Mesenchymal stem cell (in vitro differentiated cells and primary cell): ENCODE measurements around the gene ARHGAP15.

Experiments
- DNase-seq: peaks from one replicate; pipeline ENCODE4 v3.0.0-alpha.2; 2013
- H2AFZ ChIP-seq: one replicate; pipeline ENCODE4 v1.6.1; 2013; ENCODE audit warnings: low read depth, mild to moderate bottlenecking, control low read depth, inconsistent platforms, low read length, moderate library complexity
- H2AK5ac ChIP-seq: 2 replicates; pipeline ENCODE4 v1.6.1; 2013; ENCODE audit warnings: low read length, moderate library complexity, mild to moderate bottlenecking, inconsistent platforms; ENCODE audit not compliant: severe bottlenecking
- H2BK120ac ChIP-seq: one replicate; pipeline ENCODE4 v1.6.1; 2013; ENCODE audit warnings: low read depth, mild to moderate bottlenecking, inconsistent platforms, low read length, moderate library complexity
- H2BK12ac ChIP-seq, 2 experiments: one replicate each; pipeline ENCODE4 v1.6.1; 2013; ENCODE audit warnings: inconsistent platforms in 2 of 2, low read length in 2 of 2, mild to moderate bottlenecking in 2 of 2, moderate library complexity in 2 of 2, control low read depth in 1 of 2
- H2BK15ac ChIP-seq: one replicate; pipeline ENCODE4 v1.6.1; 2013; ENCODE audit warnings: mild to moderate bottlenecking, low read depth, inconsistent platforms; ENCODE audit not compliant: poor library complexity, severe bottlenecking
- H2BK5ac ChIP-seq: 2 replicates; pipeline ENCODE4 v1.6.1; 2013; ENCODE audit warnings: low read depth, mild to moderate bottlenecking, low read length, control low read depth, inconsistent platforms; ENCODE audit not compliant: poor library complexity, severe bottlenecking
- H3K14ac ChIP-seq, 2 experiments: one replicate each; pipeline ENCODE4 v1.6.1; 2013; ENCODE audit warnings: inconsistent platforms in 2 of 2, low read length in 2 of 2, control low read depth in 1 of 2, mild to moderate bottlenecking in 1 of 2, moderate library complexity in 1 of 2
- H3K18ac ChIP-seq, 2 experiments: one replicate each; pipeline ENCODE4 v1.6.1; 2013; ENCODE audit warnings: inconsistent platforms in 2 of 2, low read length in 2 of 2, control low read depth in 1 of 2, low read depth in 1 of 2, mild to moderate bottlenecking in 1 of 2
- H3K23ac ChIP-seq, 2 experiments: one replicate each; pipeline ENCODE4 v1.6.1; 2013; ENCODE audit warnings: inconsistent platforms in 2 of 2, low read length in 2 of 2, mild to moderate bottlenecking in 2 of 2, moderate library complexity in 2 of 2, control low read depth in 1 of 2
- H3K27ac ChIP-seq: 2 replicates; pipeline ENCODE4 v1.5.1; 2013; ENCODE audit warnings: mild to moderate bottlenecking, moderate library complexity, low read length, control low read depth, inconsistent platforms; ENCODE audit not compliant: poor library complexity, severe bottlenecking
- H3K27me3 ChIP-seq, 2 experiments: 2 replicates each; pipeline versions ENCODE4 v1.6.1 to v1.7.0; 2013; ENCODE audit warnings: low read length in 2 of 2, mild to moderate bottlenecking in 2 of 2, moderate library complexity in 2 of 2, control low read depth in 1 of 2, inconsistent platforms in 1 of 2; ENCODE audit not compliant: control insufficient read depth in 1 of 2, insufficient read depth in 1 of 2
- H3K36me3 ChIP-seq, 2 experiments: 2 replicates each; pipeline versions ENCODE4 v1.6.1 to v1.7.0; 2013; ENCODE audit warnings: low read length in 2 of 2, control low read depth in 1 of 2, inconsistent platforms in 1 of 2, low read depth in 1 of 2, mild to moderate bottlenecking in 1 of 2; ENCODE audit not compliant: insufficient read depth in 2 of 2, control insufficient read depth in 1 of 2
- H3K4ac ChIP-seq, 2 experiments: one replicate each; pipeline ENCODE4 v1.6.1; 2013; ENCODE audit warnings: inconsistent platforms in 2 of 2, low read length in 2 of 2, mild to moderate bottlenecking in 2 of 2, moderate library complexity in 2 of 2, control low read depth in 1 of 2, low read depth in 1 of 2
- H3K4me1 ChIP-seq: 2 replicates; pipeline ENCODE4 v1.6.1; 2013; ENCODE audit warnings: low read depth, low read length, control low read depth; ENCODE audit not compliant: control insufficient read depth, insufficient read depth
- H3K4me2 ChIP-seq: 2 replicates; pipeline ENCODE4 v1.6.1; 2013; ENCODE audit warnings: low read length, mild to moderate bottlenecking, inconsistent platforms; ENCODE audit not compliant: poor library complexity, severe bottlenecking
- H3K4me3 ChIP-seq, 2 experiments: 2 replicates each; pipeline versions ENCODE4 v1.5.1 to v1.7.0; 2013; ENCODE audit warnings: low read length in 2 of 2, mild to moderate bottlenecking in 2 of 2, control low read depth in 1 of 2, low read depth in 1 of 2; ENCODE audit not compliant: insufficient read depth in 1 of 2
- H3K79me1 ChIP-seq: replicated peaks from 2 replicates; pipeline ENCODE4 v1.6.1; 2013; ENCODE audit warnings: mild to moderate bottlenecking, control low read depth, low read length, inconsistent platforms; ENCODE audit not compliant: poor library complexity, severe bottlenecking
- H3K9ac ChIP-seq: 2 replicates; pipeline ENCODE4 v1.7.0; 2013; ENCODE audit warnings: mild to moderate bottlenecking, low read length, moderate library complexity
- H3K9me3 ChIP-seq: 2 replicates; pipeline ENCODE4 v1.7.0; 2013; ENCODE audit warnings: mild to moderate bottlenecking, low read length; ENCODE audit not compliant: control insufficient read depth
- H4K8ac ChIP-seq: one replicate; pipeline ENCODE4 v1.6.1; 2013; ENCODE audit warnings: inconsistent platforms, mild to moderate bottlenecking, low read length, moderate library complexity
- H4K91ac ChIP-seq: one replicate; pipeline ENCODE4 v1.6.1; 2013; ENCODE audit warnings: mild to moderate bottlenecking, low read length, inconsistent platforms
- WGBS: methylation state at CpG from one replicate; pipeline ENCODE4 v1.1.7; 2013; ENCODE audit warnings: mixed read lengths; 5-methylcytosine and 5-hydroxymethylcytosine counted together

The ARHGAP15 gene

GRCh38 chr2:143152219-143152618, 23.0 kb downstream of the ARHGAP15 start:
- 74% methylated on average over 2 of the region's 2 CpGs for whole genome bisulfite sequencing

GRCh38 chr2:143152637-143153036, 23.4 kb downstream of the ARHGAP15 start:
- H3K18ac ChIP-seq = no peak overlapping the region
- DNase-seq = no peak
- H3K14ac ChIP-seq = no peak overlapping the region
- no peak overlapping the region for H2BK120ac ChIP-seq
- H2BK15ac ChIP-seq = no peak overlapping the region
- no peak overlapping the region for H2BK12ac ChIP-seq
- H3K9me3 ChIP-seq = no peaks in the 10 kb centered on the region
- no peak overlapping the region for H3K4ac ChIP-seq
- no peak overlapping the region for H2BK5ac ChIP-seq
- H3K79me1 ChIP-seq = no peaks in the 10 kb centered on the region
- H4K8ac ChIP-seq = no peak overlapping the region
- no peak overlapping the region for H3K27ac ChIP-seq
- no peak overlapping the region for H3K4me3 ChIP-seq
- no peak overlapping the region for H3K4me2 ChIP-seq
- 94% methylated on average over 2 of the region's 3 CpGs for WGBS
- H3K27me3 ChIP-seq = no peaks in the 10 kb centered on the region
- H4K91ac ChIP-seq = no peak overlapping the region
- no peaks in the 10 kb centered on the region for H3K36me3 ChIP-seq
- H3K23ac ChIP-seq = no peak overlapping the region
- peaks cover 1% of the 10 kb centered on the region for H3K4me1 ChIP-seq
- H3K9ac ChIP-seq = no peak overlapping the region
- no peak overlapping the region for H2AFZ ChIP-seq
- no peak overlapping the region for H2AK5ac ChIP-seq

More at GRCh38 chr2:143152219-143152618, 23.0 kb downstream of the ARHGAP15 start:
- no peak overlapping the region for H3K4ac ChIP-seq
- no peak for DNase-seq
- no peak overlapping the region for H2BK120ac ChIP-seq
- H3K4me2 ChIP-seq = no peak overlapping the region
- no peak overlapping the region for H3K9ac ChIP-seq
- no peaks in the 10 kb centered on the region for H3K79me1 ChIP-seq
- no peak overlapping the region for H2BK15ac ChIP-seq
- H3K18ac ChIP-seq = no peak overlapping the region
- no peaks in the 10 kb centered on the region for H3K36me3 ChIP-seq
- H3K9me3 ChIP-seq = no peaks in the 10 kb centered on the region
- H3K14ac ChIP-seq = no peak overlapping the region
- no peak overlapping the region for H3K27ac ChIP-seq
- H3K23ac ChIP-seq = no peak overlapping the region
- no peak overlapping the region for H4K8ac ChIP-seq
- no peak overlapping the region for H2BK12ac ChIP-seq
- H3K4me1 ChIP-seq = peaks cover 1% of the 10 kb centered on the region
- H3K4me3 ChIP-seq = no peak overlapping the region
- no peak overlapping the region for H2BK5ac ChIP-seq
- H3K27me3 ChIP-seq = no peaks in the 10 kb centered on the region
- H4K91ac ChIP-seq = no peak overlapping the region
- no peak overlapping the region for H2AK5ac ChIP-seq
- H2AFZ ChIP-seq = no peak overlapping the region

- no peak overlapping the region for H2BK120ac ChIP-seq
- no peak overlapping the region for H2AK5ac ChIP-seq
- H3K18ac ChIP-seq = no peak overlapping the region
- no peaks in the 10 kb centered on the region for H3K36me3 ChIP-seq
- no peaks in the 10 kb centered on the region for H3K9me3 ChIP-seq
- no peak overlapping the region for H3K4me2 ChIP-seq
- no peak overlapping the region for H2BK15ac ChIP-seq
- no peak overlapping the region for H3K14ac ChIP-seq
- H3K4ac ChIP-seq = no peak overlapping the region
- no peak overlapping the region for H3K27ac ChIP-seq
- no peak overlapping the region for H2BK5ac ChIP-seq
- H4K8ac ChIP-seq = no peak overlapping the region
- H2AFZ ChIP-seq = no peak overlapping the region
- no peak for DNase-seq
- no peaks in the 10 kb centered on the region for H3K79me1 ChIP-seq
- no peak overlapping the region for H3K4me3 ChIP-seq
- no peak overlapping the region for H2BK12ac ChIP-seq
- no peaks in the 10 kb centered on the region for H3K4me1 ChIP-seq
- H3K9ac ChIP-seq = no peak overlapping the region
- no peak overlapping the region for H3K23ac ChIP-seq
- H3K27me3 ChIP-seq = no peaks in the 10 kb centered on the region
- no peak overlapping the region for H4K91ac ChIP-seq
Measured at GRCh38 chr2:143155661-143156060, 26.4 kb downstream of the ARHGAP15 start.

GRCh38 chr2:143157001-143157400, 27.8 kb downstream of the ARHGAP15 start:
- Histone ChIP-seq H2BK120ac (no peak overlapping the region), H3K4me1 (no peaks in the 10 kb centered on the region), H3K23ac (no peak overlapping the region), H3K18ac (no peak overlapping the region), H3K4me2 (no peak overlapping the region), H3K79me1 (no peaks in the 10 kb centered on the region), H2AFZ (no peak overlapping the region), H3K27ac (no peak overlapping the region), H4K91ac (no peak overlapping the region), H3K9me3 (no peaks in the 10 kb centered on the region), H3K4ac (no peak overlapping the region), H3K14ac (no peak overlapping the region), H2AK5ac (no peak overlapping the region), H2BK5ac (no peak overlapping the region), H2BK15ac (no peak overlapping the region), H4K8ac (no peak overlapping the region), H2BK12ac (no peak overlapping the region), H3K9ac (no peak overlapping the region), H3K27me3 (no peaks in the 10 kb centered on the region), H3K4me3 (no peak overlapping the region), H3K36me3 (no peaks in the 10 kb centered on the region)
- no CpG with 5 or more reads among the region's 1 CpG for WGBS
- no peak for DNase-seq
